Endometrial microvascular endothelial cells (primary cell): Measurements from ENCODE around the gene CYP4F12. TPM values are rescaled to one million over a fixed set of nuclear protein-coding genes. Genes with fewer than 3 reads are reported as not detected.
"Not testable (repeated sequence)": the region's sequence is repeated elsewhere in the genome, so short reads cannot be mapped to it uniquely, and the experiment has no call there.

Source experiments
- in situ Hi-C: cut with HindIII; loops from 2 replicates; pipeline ENCODE4 v1.10.0; 2017; ENCODE audit warnings: low sequenced_read_pairs, low pct_unique_long_range_greater_than_20kb; ENCODE audit errors: inconsistent ontology term
- total RNA-seq: library from RNA; depleted of rRNA; stranded (reverse); fragments of >200 nt; gene quantifications from one replicate; pipeline ENCODE4 v1.2.3, GENCODE V29; 2015; ENCODE audit errors: inconsistent ontology term

The CYP4F12 gene
- total RNA-seq, 1 donor from 2014 or later, result not detected

DNA sequence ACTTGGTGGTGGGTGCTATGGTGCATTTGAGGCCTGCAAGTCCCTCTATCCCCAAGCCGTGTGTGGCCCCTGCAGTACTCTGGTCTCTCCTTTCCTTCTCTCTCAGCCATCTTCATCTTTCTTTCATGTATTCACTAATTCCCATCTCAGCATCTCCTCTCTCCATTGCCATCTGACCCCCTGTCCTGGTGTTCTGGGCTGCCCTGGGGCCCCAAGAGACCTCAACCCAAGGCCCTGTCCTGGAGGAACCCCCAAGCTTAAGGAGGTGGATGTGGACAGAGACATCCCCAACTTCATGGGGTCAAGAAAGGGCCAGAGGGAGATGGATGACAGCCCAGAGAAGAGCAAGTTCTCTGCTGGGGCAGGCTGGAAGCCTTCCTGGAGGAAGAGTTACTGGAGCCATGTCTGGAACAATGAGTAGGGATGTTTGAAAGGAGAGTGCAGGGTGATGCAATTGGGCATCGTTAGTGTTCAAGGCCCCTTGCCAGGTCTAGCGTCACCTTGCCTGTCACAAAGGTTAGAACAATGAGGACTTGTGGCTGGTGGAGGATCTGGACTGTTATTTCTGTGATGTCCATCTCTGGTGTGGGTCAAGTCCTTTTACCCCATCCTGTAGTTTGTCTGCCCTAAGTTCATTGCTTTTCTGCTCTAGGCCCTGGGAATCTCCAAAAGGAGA, 28.7 kb upstream of the CYP4F12 start:
- in situ Hi-C loops, result loop anchor here (5.0 kb wide), 1 partner anchor 248 kb away; no protein-coding TSS in a partner anchor

DNA sequence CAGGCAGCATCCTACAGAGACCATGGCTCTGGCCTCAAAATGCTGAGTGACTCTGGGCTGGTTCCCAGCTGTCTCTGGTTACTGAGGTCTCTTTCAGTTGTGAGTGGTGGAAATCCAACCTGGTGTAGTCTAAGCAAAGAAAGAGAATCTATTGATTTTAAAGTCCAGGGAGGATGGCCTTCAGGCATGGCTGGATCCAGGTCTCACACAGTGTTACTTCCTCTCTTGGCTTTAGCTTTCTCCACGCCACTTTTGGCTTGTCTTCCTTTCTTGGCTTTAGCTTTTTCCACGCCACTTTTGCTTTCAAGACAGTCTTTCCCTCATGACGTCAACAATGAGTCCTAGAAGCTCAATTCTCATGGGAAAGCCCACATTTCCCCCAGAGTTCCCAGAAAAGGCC, 28.1 kb upstream of the CYP4F12 start:
- in situ Hi-C loops, result loop anchor here (5.0 kb wide), 1 partner anchor 247 kb away; no protein-coding TSS in a partner anchor

DNA sequence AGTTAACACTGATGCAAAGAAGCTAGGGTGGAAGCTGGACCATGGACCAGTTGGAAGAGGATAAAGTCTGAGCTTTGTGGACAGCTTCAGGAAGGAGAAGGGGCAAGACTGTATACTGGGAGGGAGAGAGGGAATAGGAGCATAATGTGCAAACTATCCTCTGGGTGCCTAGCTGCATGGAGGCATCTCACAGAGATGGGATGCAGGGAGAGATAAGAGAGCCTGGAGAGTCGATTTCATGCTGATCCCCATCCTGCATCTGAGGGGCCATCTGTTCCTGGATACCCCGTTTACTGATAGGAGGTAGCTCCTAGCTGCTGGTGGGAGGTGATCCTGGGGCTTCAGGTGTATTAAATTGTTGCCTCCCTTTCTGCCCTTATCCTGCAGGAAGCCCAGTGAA, 23.4 kb upstream of the CYP4F12 start:
- in situ Hi-C loops, result no loop called here

DNA sequence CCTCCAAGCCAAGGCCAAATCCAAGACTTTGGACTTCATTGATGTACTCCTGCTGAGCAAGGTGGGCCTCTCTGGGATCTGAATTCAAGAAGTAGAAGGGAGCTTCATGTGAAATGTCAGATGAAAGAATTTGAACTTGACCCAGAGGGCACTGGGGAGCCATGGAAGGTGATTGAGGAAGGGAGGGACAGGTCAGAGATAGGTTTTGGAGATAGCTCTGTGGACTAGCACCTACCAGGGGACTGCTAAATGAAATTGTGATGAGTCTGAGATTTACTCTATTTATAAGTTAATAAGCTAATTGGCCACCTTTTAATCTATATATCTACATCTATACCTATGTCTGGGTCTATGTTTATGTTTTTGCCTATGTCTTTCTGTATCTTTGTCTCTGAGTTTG, 22.8 kb upstream of the CYP4F12 start:
- in situ Hi-C loops, result not testable (repeated sequence)

DNA sequence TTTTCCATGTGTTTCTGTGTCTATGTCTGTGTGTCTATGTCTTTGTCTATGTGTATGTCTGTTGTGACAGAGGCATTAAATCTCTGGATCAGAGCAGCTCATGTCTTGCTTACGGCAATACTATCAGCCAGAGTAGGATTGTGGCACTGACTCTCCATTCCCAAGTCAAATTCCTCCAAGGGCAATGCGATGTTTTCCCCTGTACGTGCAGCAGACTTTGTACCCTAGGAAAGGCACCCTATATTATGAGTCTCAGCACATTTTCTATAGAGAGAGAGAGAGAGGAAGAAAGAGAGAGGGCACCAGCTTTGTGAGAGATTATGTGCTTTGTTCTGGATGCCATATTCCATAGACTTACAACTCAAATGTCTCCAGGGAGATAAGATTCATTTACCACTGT, 21.1 kb upstream of the CYP4F12 start:
- in situ Hi-C loops, result no loop called here

DNA sequence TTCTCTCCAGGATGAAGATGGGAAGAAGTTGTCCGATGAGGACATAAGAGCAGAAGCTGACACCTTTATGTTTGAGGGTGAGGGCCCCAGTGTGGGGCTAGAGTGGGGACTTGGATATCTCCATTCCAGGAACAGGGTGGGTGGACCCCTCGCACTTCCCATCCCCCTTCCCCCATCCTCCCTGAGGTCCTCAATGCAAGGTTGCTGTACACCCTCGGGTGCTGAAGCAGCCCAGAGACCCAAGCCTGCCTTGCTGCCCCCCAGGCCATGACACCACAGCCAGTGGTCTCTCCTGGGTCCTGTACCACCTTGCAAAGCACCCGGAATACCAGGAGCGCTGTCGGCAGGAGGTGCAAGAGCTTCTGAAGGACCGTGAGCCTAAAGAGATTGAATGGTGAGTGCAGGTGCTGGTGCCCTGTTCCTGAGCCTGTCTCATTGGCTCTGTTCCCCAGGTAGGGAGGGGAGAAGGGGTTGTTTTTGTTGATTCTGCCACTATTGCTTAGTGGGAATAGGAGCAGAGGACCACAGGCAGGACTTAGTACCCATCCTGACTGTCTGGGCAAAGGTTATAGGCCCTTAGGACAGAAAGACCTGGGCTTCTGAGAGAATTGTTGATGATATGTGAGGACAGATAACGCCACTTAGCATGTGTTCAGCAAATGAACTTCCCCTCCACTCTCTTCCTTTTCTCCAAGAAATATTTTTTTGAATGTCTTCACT, 20.2 kb upstream of the CYP4F12 start:
- in situ Hi-C loops, result no loop called here

DNA sequence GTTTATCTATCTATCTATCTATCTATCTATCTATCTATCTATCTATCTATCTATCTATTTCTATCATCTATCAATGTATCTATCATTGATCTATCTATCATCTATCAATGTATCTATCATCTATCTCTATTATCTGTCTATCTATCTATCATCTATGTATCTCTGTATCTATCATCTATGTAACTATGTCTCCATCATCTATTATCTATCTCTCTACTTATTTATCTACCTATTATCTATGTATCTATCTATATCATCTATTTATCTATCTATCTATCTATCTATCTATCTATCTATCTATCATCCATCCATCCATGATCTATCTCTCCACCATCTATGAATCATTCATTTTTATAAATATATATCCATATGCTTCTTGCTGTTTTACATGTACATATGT, 16.4 kb upstream of the CYP4F12 start:
- in situ Hi-C loops, result no loop called here

DNA sequence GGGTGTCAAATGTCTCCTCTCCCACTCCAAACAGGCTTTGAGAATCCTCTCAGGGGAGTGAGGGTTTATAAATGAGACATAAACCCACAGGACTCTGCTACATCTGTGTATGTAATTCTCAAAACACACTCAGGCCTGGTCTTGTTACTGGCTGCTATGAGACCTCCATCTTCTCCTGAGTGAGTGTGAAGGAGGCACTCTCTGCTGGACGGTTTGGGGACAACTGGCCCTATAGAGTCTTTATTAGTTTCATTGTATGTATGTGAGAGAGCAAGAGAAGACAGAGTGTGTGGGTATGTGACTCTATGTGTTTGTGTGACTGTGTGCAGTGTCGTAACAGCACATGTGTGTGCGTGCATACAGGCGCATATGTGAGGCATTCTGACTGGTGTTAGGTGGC, 9.6 kb upstream of the CYP4F12 start:
- in situ Hi-C loops, result no loop called here

DNA sequence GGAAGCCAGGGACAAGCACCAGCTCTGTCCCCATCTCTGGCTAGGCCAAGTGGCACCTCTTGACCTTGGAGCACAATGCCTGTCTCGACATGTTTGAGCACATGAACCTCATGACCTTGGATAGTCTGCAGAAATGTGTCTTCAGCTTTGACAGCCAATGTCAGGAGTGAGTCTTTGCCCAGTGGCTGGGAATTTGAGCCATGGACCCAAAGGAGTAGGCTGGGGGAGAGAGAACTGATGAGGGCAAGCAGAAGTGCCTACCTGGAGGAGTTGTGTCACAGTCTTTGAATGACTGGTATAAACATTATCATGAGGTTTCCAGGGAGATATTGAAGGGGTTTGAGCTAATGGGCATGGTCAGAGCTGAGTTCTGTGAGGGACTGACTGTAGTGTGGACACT, 6.7 kb upstream of the CYP4F12 start:
- in situ Hi-C loops, result no loop called here

DNA sequence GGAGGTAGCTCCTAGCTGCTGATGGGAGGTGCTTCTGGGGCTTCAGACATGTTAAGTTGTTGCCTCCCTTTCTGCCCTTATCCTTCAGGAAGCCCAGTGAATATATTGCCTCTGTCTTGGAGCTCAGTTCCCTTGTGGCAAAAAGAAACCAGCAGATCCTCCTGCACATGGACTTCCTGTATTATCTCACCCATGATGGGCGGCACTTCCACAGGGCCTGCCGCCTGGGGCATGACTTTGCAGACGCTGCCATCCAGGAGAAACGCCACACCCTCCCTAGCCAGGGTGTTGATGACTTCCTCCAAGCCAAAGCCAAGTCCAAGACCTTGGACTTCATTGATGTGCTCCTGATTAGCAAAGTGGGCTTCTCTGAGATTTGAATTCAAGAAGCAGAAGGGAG, 6.0 kb upstream of the CYP4F12 start:
- in situ Hi-C loops, result no loop called here

DNA sequence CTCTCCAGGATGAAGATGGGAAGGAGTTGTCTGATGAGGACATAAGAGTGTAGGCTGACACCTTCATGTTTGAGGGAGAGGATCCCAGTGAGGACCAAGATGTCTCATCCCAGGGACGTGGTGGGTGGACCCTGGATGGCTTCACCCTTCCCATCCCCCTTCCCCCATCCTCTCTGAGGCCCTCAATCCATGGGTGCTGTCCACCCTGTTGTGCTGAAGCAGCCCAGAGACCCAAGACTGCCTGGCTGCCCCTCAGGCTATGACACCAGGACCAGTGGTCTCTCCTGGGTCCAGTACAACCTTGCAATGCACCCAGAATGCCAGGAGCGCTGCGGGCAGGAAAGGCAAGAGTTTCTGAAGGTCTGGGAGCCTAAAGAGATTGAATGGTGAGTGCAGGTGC, 3.4 kb upstream of the CYP4F12 start:
- in situ Hi-C loops, result no loop called here

DNA sequence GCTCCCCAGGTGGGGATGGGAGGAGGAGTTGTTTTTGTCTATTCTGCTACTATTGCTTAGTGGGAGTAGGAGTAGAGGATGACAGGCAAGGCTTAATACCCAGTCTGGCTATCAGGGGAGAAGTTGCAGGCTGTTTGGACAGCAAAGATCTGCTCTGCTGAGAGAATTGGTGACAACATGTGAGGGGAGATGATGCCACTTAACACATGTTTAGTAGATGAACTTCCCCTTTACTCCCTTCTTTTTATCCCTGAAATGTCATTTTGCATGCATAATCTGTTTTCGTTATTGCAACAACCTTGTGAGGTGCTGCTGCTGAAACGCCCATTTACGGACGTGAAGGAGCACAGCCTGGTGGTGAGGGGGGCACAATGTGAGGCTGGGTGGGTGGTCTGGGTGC, 3.0 kb upstream of the CYP4F12 start:
- in situ Hi-C loops, result no loop called here

DNA sequence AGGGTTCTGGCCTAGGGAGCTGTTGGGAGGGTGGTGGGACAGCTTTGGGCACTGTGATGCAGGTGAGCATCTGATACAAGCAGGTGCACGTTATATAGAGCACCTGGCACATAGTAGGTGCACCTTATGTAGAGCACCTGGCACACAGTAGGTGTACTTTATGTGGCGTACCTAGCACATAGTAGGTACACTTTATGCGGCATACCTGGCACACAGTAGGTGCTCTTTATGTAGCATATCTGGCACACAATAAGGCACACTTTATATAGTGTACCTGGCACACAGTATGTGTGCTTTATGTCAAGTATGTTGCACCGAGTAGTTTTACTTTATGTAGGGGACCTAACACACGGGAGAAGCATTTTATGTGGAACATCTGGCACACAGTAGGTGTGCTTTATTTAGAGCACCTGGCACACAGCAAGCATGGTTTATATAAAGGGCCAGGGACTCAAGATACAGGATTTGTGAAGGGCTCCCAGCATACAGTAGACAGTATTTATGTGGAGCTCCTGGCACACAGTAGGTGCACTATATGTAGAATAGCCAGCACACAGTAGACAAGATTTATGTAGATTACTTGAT, 1.6 kb upstream of the CYP4F12 start:
- in situ Hi-C loops, result no loop called here

DNA sequence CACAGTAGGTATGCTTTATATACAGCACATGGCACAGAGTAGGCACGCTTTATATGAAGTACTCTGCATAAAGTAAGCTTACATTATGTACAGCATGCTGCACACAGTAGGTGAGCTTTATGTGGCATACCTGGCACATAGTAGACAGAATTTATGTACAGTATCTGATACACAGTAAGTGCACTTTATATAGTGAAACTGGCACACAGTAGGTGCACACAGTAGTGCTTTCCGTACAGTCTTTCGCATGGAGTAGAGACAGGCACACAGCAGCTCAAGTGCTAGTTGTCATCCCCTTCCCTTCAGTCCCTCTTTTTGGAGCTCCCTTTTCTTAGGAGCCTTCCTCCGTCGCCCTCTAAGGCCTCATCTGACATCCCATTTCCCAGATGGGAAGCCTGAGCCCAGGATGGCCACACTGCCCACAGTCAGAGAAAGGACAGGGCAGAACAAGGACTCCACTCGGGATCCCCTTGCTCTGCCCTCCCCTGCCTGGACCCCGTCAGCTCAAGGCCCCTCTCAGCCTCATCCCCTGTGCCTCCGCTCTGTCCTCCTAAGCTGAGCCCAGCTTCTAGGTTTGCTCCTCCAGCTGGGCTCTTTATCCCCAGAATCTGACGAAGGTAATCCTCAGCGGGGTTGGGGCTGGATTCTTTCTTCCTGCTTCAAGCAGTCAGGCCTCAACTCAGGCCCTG, 852 bp upstream of the CYP4F12 start:
- in situ Hi-C loops, result no loop called here

DNA sequence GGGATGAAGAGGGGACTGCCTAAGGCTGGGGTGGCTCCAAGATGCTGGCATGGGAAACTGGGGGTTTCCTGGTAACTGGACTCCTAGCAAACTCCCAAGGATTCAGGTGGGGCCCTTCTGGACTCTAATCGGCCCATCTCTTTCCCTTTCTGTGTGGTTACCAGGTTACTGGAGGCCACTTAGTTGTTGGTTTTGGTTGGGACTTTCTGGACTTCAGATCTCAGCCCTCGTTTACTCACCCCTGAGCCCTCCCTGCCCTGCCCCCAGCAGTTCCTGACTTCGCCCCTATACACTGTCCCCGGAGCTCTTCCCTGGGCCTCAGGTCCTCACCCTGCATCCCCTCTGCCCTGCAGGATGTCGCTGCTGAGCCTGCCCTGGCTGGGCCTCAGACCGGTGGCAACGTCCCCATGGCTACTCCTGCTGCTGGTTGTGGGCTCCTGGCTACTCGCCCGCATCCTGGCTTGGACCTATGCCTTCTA, 328 bp downstream of the CYP4F12 start:
- in situ Hi-C loops, result no loop called here

DNA sequence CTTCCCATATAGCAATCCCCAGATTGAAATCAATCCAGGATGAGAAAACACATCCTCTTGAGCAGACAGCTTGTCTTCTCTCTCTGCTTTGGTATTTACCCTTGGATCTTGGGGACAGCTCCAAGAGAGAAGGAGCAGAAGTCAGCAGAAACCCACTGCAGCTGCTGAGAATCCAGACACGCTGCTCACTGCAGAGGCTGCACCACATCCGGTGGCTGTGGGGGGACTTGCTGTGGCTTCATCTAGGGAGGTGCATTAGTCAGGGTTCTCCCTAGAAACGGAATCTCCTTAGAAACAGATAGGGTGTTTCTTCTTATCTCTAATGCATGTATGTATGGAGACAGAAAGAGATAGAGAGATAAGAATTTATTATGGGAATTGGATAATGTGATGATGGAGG, 2.7 kb downstream of the CYP4F12 start:
- in situ Hi-C loops, result no loop called here

DNA sequence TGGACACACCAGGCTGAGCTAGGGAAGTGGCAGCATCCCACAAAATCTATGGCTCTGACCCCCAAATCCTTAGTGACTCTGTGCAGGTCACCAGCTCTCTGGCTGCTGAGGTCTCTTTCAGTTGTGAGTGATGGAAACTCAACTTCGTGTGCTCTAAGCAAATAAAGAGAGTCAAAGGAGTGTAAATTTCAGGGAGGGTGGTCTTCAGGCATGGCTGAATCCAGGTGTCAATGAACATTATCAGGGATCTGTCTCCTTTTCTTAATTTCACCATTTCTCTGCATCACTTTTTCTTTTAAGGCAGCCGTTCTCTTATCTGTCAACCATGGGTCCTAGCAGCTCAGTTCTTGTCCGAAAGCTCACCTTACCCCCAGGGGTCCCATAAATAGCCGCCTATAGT, 6.2 kb downstream of the CYP4F12 start:
- in situ Hi-C loops, result no loop called here

DNA sequence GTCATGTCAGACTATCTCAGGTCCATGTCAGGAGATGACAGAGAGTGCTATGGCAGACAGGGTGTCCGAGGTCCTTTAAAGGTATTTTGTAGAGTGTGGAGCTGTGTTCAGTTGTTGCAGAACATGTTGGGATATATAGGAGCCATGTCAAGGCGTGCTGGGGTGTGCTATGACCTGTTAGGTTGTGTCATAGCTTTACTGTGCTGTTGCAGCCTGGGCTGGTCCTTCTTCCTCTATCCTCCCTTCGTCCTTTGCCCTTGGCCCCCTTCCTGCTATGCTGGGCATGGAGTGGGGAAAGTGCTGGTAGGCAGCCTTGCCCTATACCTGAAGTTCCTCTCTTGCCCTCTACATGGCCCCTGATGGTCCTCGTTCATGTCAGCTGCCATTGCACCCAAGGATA, 7.0 kb downstream of the CYP4F12 start:
- in situ Hi-C loops, result not testable (repeated sequence)

DNA sequence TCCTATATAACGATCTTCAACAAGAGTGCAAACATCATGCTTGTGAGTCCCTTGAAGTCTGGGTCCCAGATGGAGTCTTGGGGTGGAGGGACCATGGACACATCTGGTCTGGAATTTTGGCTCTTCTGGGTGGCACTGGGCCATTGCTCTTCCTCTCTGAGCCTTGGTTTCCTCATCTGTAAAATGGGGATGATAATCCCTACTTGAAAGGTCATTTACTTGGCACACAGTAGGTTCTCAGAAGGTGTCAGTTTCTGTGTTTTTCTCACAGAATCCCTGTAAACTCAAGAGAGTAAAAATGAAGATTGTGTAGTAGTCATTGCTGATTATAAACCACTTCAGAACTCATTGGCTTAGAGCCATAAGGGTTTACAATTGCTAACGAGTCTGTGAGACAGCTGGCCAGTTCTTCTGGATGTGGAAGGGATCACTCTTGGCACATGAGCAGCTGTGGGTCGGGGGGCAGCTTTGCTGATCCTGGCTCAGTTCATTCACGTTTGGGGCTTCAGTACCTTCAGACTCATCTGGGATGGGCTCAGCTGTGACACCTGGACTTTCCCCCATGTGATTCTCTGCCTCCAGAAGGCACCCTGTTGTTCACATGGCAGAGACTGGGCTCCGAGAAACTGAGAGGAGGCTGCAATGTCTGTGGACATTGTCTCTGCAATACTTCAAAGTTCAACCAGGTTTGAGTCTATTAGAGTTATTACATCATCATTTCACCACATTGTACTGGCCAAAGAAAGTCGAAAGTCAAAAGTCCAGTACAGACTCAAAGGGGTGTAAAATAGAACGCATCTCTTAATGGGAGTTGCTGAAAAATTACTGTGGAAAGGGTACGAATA, 7.8 kb downstream of the CYP4F12 start:
- in situ Hi-C loops, result no loop called here
